HG02610 (cell line): Measurements from ENCODE around the gene RAB39B.

Experiments
- ATAC-seq: cut with Tn5 transposase; IDR thresholded peaks from one replicate; pipeline ENCODE4 v1.9.1; 2021; ENCODE audit warnings: mild to moderate bottlenecking, moderate library complexity; ENCODE audit not compliant: unreplicated experiment

RAB39B gene

GRCh38 chrX:155216179-155216939 lies 47.9 kb downstream of the RAB39B start, which contains the start of gene VBP1:
TSS of gene VBP1 (plus strand) at chrX:155216460. CDS start at chrX:155216483, 23 bp downstream.
- peak; percentile 93 for ATAC-seq

GRCh38 chrX:155215443-155216178 lies 48.7 kb downstream of the RAB39B start:
- ATAC-seq = peak; percentile 21

- no peak for ATAC-seq
Measured at GRCh38 chrX:155213731-155214130, 50.6 kb downstream of the RAB39B start.

- no peak for ATAC-seq
Measured at GRCh38 chrX:155211208-155211607, 53.1 kb downstream of the RAB39B start.
